Dermis blood vessel endothelial cell (primary cell): ENCODE data around the gene ACP1. TPM values are rescaled to one million over a fixed set of nuclear protein-coding genes. Genes with fewer than 3 reads are reported as not detected.

Source experiments
- DNase-seq: peaks from one replicate; pipeline ENCODE4 v3.0.0; 2010
- total RNA-seq: library from RNA; depleted of rRNA; stranded (reverse); fragments of >200 nt; gene quantifications from 2 replicates; pipeline ENCODE4 v1.2.3, GENCODE V29; 2014

Gene ACP1
- total RNA-seq, 1 donor from 2014 or later: 68.1 TPM

GRCh38 chr2:256094-256493 lies 8.7 kb upstream of the ACP1 start:
- no peak for DNase-seq

DNA sequence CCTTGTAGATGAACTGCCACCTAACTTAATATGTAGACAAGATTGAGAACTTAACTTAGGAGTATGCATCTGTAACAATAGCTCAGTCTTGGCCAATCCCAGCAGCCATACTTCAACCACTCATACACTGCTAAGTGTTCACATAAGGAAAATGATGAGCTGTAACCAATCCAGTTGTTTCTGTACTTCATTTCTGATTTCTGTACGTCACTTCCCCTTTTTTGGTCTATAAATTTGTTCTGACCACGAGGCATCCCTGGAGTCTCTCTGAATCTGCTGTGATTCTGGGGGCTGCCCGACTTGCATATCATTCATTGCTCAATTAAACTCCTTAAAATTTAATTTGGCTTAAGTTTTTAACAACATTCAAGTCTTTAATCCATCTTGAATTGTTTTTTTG lies 7.3 kb upstream of the ACP1 start:
- DNase-seq: no peak

- no peak for DNase-seq
These were observed 6.9 kb upstream of the ACP1 start for GRCh38 chr2:257842-258241.

DNA sequence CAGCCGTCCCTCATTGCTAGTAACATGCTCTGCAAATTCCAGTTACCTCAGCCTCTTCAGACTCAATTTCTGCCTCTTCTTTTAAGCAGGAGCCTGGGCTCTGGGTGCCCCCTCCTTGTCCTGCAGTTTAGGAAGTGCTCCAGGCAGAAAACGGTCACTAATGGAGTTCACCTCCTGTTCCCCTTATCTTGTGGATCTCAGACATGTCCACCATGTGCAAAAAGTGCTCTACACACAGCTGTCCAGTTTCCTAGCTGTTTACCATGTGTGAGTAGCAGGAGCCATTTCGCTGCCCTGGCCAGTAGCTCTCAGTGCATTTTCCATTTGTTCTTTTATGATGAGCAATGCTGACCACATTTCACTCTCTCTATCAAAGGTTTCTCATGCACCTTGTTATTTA lies 5.8 kb upstream of the ACP1 start:
- DNase-seq: no peak

DNA sequence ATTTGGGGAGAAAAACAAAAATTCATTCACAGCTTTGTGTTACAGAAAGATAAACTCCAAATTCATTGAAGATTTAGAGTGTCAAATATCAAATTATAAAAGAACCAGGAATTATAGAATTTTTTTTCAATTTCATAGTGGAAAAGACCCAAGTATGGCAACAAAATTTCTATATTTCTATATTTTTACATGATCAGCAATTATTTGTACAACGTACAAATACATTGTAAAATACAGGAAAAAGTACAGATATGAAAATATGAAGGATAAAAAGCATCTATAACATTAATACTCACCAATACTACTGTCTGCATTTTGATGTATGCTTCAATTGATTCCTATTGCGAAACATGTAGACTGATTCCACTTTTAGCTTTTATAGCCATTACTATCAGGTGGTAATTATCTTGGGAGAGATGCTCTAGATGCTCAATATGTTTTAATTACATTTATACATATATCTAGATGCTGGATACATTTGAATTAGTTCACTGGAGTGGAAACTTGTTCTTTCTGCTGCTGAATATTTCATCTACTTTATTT lies 4.9 kb upstream of the ACP1 start:
- no peak for DNase-seq

DNA sequence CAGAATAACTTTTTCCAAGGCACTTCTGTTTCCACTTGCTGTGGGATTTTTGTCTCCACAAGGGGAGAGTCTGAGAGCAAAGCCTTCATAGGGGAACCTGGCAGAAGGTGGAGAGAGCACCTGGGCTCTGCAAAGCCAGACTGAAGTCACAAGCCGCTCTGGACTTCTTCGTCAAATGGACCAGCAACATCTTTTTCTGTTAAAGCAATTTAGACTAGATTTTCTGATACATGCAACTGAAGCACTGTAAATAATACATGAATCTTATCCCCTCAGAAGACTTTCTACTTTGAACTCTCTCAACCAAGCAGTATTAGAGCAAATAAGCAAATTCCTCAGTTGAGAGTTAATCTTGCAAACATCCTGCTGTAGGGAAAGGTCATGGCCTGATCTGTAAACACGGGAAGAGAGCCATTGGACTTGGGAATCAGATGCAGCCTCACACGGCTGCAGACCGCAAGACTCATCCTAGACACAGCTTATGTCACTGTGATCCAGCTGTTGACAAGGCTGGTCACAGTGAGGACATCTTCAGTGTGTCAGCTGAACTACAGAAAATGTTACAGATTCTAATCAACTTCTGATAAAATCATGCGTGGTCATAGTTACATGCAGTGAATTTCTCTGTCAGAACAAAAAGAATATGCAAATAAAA lies 4.1 kb upstream of the ACP1 start:
- no peak for DNase-seq

DNA sequence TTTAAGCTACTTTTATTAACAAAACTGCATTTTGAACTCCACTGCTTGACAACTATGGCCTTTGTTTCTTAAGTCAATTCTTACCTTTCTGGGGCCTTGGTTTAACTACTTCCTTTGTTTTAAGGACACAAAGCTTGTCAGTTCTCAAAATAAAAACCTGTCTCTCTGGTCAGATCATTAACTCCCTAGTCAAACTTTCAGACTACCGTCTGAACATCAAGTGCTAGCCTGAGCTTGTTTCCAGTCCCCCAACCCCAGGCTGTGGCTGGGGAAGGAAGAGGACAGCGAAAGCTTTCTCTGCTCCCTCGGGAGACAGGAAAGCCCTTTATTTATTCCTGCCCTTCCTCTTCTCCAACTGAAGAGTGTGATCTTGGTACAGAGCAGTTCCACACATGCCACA lies 2.6 kb upstream of the ACP1 start:
- no peak for DNase-seq

DNA sequence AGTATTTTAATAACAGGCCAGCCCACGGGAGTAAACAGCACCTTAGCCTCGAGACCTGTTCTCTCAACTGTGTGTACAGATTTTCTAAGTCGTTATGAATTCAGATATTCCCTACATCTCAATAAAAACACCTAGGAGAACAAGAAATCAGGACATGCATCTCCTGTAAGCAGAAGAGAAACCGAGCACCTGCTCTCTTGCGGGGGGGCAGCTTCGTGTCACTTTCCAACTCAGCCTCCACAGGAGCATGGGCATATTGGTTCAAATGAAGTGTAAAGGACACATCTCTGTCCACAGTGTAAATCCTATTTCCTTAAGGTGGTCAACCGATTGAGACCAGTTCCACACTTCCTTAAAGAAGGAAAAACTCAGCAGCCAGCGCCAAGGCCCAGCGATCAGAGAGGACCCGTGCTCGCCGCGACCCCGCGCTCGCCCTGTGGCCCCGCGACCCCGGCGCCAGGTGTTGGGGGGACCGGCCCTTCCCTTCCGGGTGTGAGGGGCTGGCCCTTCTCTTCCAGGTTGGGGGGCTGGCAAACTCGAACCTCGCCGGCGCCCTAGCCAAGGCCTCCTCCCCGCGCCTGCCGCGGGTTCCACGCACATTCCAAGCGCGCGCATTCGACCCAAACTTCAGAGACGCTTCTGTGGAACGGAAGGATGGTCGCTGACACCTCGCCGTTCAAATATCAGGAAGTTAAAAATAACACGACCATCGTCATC lies 1.6 kb upstream of the ACP1 start:
- no peak for DNase-seq

DNA sequence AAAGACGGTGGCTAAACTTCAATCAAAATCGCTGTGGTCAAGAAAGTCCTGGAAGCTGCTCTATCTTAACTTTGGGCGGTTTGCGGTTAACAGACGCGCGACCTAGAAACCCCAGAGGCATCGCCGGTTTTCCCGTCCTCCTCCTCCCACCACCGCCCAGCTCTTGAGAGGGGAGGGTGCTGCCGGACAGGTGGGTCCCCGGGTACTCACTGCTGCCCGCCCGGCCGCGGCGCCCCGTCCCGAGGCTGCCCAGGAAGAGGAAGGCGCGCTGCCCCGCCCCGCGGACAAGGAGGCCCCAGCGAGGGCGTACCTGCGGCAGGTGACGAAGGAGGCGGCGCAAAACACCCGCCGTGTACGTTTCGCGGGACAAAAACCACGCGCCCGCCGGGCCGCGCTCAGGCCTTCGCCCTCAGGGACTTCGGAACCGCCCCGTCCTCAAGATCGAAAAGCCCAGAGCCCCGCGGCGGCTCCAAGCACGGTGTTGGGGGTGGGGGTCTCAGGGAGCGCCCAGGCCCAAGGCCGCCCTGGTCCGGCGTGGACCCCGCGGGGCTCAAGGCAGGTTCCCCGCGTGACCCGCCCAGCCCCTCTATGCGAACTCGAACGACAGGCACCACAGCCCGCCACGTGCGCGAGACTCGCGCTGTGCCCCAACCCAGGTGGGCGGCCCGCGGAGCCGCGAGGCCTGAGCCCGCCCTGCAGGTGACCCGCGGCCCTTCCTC lies 814 bp upstream of the ACP1 start, which contains the start of gene SH3YL1:
Gene SH3YL1 (minus strand): TSS at position 259 of the 719 bp plus-strand sequence. CDS start 48 bp downstream, at position 211.
- DNase-seq: peak; percentile 14

- DNase-seq: no peak
These were observed 3.6 kb downstream of the ACP1 start for GRCh38 chr2:268323-268722.

- peak; percentile 10 for DNase-seq
These were observed 4.7 kb downstream of the ACP1 start for GRCh38 chr2:269356-270030.

DNA sequence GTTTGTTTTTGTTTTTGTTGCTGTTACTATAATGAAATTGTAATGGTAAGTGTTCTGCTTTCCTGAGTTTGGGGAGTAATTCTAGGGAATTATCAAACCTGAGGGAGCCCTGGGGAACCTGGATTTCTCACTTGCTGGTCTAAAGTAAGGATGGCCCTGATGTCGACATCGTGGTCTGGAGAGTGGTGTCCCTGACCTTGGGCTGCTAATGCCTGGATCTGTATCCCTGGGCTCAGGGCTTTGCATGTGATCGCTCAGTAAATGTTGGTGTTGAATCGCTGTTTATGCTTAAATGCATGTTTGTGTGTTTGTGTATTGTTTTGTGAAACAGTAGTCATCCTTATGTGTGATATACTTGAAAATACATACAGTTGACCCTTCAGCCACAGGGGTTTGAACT lies 6.1 kb downstream of the ACP1 start:
- DNase-seq: no peak

GRCh38 chr2:271917-272316 lies 7.2 kb downstream of the ACP1 start:
- DNase-seq: no peak

- DNase-seq: no peak
These were observed 8.6 kb downstream of the ACP1 start for GRCh38 chr2:273333-273732.

DNA sequence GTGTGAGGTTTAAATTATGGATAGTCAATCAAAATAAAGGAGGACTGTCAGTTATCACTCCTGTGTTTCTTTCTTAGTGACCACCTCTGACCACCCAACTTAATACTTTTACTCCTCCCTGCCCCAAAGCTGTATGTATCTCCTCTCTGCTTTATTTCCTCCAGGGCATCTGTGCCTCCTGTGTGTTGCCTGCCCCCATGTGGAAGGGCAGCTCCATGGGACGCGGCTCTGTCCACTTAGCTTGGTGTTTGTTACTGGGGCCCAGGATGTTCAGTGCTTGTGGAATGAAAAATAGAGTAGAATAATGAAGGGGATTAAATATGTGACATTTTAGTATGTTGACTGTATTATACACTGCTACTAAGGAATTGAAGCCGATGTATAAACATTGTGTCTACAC lies 9.8 kb downstream of the ACP1 start:
- no peak for DNase-seq

DNA sequence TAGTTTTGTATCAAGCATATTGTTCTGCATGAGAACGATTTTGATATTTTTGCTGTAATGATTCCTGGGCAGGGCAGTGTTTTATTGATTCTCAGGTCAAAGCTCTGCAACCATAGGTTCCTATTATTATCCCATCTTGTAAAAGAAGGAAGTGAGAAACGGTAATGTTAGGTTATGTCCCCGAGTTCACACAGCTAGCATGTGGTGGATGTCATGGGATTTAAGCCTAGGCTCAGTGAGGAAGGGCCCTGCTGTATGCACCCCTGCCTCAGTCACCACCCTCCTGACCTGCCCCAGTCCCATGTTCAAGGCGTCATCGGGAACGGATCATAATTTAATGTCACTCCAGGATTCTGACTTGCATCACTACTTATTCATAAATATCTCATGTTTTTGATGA lies 10.7 kb downstream of the ACP1 start:
- DNase-seq: no peak

GRCh38 chr2:278312-278926 lies 13.7 kb downstream of the ACP1 start:
- DNase-seq: no peak

DNA sequence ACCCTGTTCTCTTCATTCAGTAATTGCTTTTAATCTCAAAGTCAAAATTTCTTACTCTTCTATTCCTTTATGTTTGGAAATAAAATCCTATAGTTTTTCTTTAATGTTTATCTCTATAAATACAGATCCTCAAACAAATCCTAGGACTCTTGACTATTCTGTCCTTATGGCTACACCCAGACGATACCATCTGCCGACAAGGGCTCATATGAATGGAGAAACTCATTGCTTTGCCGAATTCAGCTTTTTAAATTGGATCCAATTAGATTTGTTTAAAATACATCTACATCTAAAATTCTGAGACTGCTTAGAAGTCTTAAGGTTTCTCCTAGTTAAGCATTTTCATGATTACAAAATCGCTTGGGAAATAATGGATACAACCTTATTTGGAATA lies 14.2 kb downstream of the ACP1 start:
- DNase-seq: no peak

- DNase-seq: no peak
These were observed 14.6 kb downstream of the ACP1 start for GRCh38 chr2:279366-279765.

GRCh38 chr2:279956-280649 lies 15.4 kb downstream of the ACP1 start:
- DNase-seq: no peak

- DNase-seq: no peak
These were observed 15.9 kb downstream of the ACP1 start for GRCh38 chr2:280650-281110.

DNA sequence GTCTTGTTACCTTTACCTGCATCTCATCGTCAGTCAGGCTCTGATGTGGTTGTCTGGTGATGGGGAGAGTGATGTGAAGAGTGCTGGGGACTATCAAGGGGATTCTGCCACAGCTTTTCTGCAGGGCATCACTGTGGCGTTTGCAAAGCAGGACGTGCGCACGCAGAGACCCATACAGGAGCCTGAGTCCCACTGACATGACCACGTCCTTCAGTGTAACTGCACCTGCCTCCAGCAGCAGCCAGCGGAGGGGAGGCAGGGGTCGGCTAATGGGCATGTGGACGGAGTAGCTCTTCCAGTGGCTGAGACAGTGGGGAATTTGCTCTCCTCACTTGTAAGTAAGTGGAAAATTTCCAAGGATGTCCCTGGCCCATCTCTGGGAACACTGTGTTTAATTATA lies 16.6 kb downstream of the ACP1 start:
- DNase-seq: no peak
